ENCODE results near the gene OR51D1.

OR51D1 gene

DNA sequence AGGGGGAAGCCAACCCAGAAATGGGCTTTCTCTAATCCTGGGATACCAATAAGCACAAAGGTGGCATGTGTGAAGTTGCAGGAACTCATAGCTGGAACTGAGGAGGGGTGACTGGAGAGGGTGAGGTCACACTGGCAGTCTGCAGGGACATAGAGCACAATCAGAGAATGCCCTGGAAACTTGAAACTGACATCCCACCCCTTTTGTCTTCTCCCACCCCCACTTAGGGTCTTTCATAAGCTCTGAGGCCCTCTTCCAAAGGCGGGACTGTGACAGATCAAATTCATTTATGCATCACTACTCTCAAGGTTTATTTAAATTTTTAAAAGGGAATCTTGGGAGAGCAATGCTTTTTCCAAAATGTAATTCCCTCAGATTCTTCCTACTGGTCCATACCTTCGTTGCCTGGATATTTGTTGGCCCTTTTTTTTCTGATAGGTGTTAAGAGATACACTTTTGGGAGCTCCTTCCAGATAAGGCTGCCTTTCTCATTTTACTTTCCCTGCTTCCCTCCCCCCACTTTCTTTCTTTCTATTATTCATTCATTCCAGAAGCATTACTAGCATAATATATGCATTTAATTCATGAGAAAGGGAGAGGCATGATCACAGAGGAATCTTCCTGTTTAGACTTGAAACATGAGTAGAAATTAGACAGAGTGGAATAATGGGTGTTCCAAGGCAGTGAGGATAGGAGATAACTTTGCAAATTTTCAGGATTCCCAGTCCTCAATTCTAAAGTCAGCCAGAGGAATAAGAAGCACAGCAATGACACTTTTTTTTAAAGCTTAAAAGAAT is 45.5 kb downstream of the OR51D1 start:
- Histone ChIP-seq H3K9me3 (ENCODE audit: control insufficient read depth, insufficient read depth, low read depth, low read length) (no peaks in the 10 kb centered on the region), H3K36me3 (ENCODE audit: control insufficient read depth in 2 of 2, insufficient read depth in 1 of 2, low read length in 2 of 2) (no peaks in the 10 kb centered on the region), H3K4me3 (ENCODE audit: low read depth, low read length) (no peak overlapping the region), H3K27ac (ENCODE audit: extremely low read depth, low read depth, low read length) (no peak overlapping the region), H3K4me1 (ENCODE audit: control insufficient read depth, insufficient read depth, low read length) (no peaks in the 10 kb centered on the region)
- ChIA-PET CTCF (interaction anchor here (0.7 to 1.5 kb wide), 3 partner anchors 15 to 47 kb away, joined by 3 to 4 read pairs (median 3); partner anchors contain the start of gene OR51E2), POLR2A (no interaction called here)
- TF ChIP-seq RBAK (tag by site-specific recombination; IDR thresholded peaks at IDR 0.05), result no peak
- no peak for TF ChIP-seq ZNF37A (tag by site-specific recombination; IDR thresholded peaks at IDR 0.05)
- TF ChIP-seq ZNF747 (tag by site-specific recombination; IDR thresholded peaks at IDR 0.05), result no peak
- TF ChIP-seq ZNF248 (tag by site-specific recombination; IDR thresholded peaks at IDR 0.05), result no peak
- no peak for TF ChIP-seq ZNF621 (tag by site-specific recombination; IDR thresholded peaks at IDR 0.05)
- TF ChIP-seq ZFP41 (tag by site-specific recombination; IDR thresholded peaks at IDR 0.05; ENCODE audit: borderline replicate concordance), result no peak
- TF ChIP-seq ZIC2 (tag by site-specific recombination; IDR thresholded peaks at IDR 0.05), result no peak
- TF ChIP-seq ZNF155 (tag by site-specific recombination; IDR thresholded peaks at IDR 0.05), result no peak
- no peak for TF ChIP-seq ZNF341 (tag by site-specific recombination; IDR thresholded peaks at IDR 0.05; ENCODE audit: low read depth)
- TF ChIP-seq, protein P1, sequence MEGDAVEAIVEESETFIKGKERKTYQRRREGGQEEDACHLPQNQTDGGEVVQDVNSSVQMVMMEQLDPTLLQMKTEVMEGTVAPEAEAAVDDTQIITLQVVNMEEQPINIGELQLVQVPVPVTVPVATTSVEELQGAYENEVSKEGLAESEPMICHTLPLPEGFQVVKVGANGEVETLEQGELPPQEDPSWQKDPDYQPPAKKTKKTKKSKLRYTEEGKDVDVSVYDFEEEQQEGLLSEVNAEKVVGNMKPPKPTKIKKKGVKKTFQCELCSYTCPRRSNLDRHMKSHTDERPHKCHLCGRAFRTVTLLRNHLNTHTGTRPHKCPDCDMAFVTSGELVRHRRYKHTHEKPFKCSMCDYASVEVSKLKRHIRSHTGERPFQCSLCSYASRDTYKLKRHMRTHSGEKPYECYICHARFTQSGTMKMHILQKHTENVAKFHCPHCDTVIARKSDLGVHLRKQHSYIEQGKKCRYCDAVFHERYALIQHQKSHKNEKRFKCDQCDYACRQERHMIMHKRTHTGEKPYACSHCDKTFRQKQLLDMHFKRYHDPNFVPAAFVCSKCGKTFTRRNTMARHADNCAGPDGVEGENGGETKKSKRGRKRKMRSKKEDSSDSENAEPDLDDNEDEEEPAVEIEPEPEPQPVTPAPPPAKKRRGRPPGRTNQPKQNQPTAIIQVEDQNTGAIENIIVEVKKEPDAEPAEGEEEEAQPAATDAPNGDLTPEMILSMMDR (tag by site-specific recombination; IDR thresholded peaks at IDR 0.05), result no peak
- no peak for TF ChIP-seq ZNF223 (tag by site-specific recombination; IDR thresholded peaks at IDR 0.05)
- TF ChIP-seq ZNF132 (tag by site-specific recombination; IDR thresholded peaks at IDR 0.05; ENCODE audit: borderline replicate concordance), result no peak
- TF ChIP-seq, protein P2, sequence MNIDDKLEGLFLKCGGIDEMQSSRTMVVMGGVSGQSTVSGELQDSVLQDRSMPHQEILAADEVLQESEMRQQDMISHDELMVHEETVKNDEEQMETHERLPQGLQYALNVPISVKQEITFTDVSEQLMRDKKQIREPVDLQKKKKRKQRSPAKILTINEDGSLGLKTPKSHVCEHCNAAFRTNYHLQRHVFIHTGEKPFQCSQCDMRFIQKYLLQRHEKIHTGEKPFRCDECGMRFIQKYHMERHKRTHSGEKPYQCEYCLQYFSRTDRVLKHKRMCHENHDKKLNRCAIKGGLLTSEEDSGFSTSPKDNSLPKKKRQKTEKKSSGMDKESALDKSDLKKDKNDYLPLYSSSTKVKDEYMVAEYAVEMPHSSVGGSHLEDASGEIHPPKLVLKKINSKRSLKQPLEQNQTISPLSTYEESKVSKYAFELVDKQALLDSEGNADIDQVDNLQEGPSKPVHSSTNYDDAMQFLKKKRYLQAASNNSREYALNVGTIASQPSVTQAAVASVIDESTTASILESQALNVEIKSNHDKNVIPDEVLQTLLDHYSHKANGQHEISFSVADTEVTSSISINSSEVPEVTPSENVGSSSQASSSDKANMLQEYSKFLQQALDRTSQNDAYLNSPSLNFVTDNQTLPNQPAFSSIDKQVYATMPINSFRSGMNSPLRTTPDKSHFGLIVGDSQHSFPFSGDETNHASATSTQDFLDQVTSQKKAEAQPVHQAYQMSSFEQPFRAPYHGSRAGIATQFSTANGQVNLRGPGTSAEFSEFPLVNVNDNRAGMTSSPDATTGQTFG (tag by site-specific recombination; IDR thresholded peaks at IDR 0.05; ENCODE audit: borderline replicate concordance), result no peak
- no peak for TF ChIP-seq GLI2 (tag by site-specific recombination; IDR thresholded peaks at IDR 0.05; ENCODE audit: borderline replicate concordance, low read depth)

DNA sequence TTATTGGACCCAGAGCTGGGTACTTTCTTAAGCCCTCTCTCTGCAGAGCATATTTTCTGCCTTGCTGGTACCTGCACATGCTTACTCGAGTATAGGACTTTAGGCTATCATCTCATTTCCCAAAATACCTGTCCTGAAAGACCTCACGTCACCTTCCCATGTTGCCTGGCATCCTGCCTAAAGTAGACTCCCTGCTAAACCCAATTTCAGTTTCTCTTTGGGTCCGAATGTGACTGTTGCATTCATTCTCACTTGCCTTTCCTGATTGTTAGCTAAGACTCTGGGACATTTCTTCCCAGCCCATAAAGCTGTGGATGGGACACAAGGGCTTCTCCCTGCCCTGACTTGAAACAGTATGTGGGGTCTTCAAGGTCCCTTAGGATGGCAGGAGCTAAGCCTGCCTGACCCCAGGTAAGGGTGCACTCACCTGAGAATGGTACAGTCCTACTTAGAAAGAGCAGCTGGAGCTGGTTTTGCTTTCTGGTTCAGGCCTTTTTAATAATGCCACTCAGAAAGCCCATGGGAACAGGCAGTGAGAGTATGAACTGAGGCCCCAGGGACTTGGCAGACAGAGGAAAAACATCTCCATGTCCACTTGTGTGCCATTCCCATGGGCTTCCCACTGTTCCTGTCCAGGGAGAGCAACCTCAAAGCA is 47.5 kb downstream of the OR51D1 start:
- Histone ChIP-seq H3K4me3 (ENCODE audit: low read depth, low read length) (no peak overlapping the region), H3K4me1 (ENCODE audit: control insufficient read depth, insufficient read depth, low read length) (no peaks in the 10 kb centered on the region), H3K36me3 (ENCODE audit: control insufficient read depth in 2 of 2, insufficient read depth in 1 of 2, low read length in 2 of 2) (no peaks in the 10 kb centered on the region), H3K27ac (ENCODE audit: extremely low read depth, low read depth, low read length) (no peak overlapping the region), H3K9me3 (ENCODE audit: control insufficient read depth, insufficient read depth, low read depth, low read length) (no peaks in the 10 kb centered on the region)
- TF ChIP-seq ZBTB17 (tag by site-specific recombination; IDR thresholded peaks at IDR 0.05) (no peak), ZNF248 (tag by site-specific recombination; IDR thresholded peaks at IDR 0.05) (no peak), ZNF426 (tag by site-specific recombination; IDR thresholded peaks at IDR 0.05) (no peak), ZNF510 (tag by site-specific recombination; IDR thresholded peaks at IDR 0.05; ENCODE audit: insufficient replicate concordance) (no peak), ZNF48 (tag by site-specific recombination; IDR thresholded peaks at IDR 0.05) (no peak), ZNF792 (tag by site-specific recombination; IDR thresholded peaks at IDR 0.05) (no peak), ZNF214 (tag by site-specific recombination; IDR thresholded peaks at IDR 0.05; ENCODE audit: borderline replicate concordance) (no peak)
- TF ChIP-seq, protein P3, sequence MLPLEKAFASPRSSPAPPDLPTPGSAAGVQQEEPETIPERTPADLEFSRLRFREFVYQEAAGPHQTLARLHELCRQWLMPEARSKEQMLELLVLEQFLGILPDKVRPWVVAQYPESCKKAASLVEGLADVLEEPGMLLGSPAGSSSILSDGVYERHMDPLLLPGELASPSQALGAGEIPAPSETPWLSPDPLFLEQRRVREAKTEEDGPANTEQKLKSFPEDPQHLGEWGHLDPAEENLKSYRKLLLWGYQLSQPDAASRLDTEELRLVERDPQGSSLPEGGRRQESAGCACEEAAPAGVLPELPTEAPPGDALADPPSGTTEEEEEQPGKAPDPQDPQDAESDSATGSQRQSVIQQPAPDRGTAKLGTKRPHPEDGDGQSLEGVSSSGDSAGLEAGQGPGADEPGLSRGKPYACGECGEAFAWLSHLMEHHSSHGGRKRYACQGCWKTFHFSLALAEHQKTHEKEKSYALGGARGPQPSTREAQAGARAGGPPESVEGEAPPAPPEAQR (tag by site-specific recombination; IDR thresholded peaks at IDR 0.05), result no peak
- ChIA-PET POLR2A (no interaction called here), CTCF (interaction anchor here (2.4 kb wide), 1 partner anchor 48 kb away, joined by 8 read pairs; the partner anchor contains the start of gene OR51D1)
